ENCODE measurements around the gene MAB21L4. TPM values are rescaled to one million over a fixed set of nuclear protein-coding genes. Genes with fewer than 3 reads are reported as not detected.

The MAB21L4 gene
- total and polyA plus RNA-seq, 2 donors = 1.1 to 4.9 TPM

DNA sequence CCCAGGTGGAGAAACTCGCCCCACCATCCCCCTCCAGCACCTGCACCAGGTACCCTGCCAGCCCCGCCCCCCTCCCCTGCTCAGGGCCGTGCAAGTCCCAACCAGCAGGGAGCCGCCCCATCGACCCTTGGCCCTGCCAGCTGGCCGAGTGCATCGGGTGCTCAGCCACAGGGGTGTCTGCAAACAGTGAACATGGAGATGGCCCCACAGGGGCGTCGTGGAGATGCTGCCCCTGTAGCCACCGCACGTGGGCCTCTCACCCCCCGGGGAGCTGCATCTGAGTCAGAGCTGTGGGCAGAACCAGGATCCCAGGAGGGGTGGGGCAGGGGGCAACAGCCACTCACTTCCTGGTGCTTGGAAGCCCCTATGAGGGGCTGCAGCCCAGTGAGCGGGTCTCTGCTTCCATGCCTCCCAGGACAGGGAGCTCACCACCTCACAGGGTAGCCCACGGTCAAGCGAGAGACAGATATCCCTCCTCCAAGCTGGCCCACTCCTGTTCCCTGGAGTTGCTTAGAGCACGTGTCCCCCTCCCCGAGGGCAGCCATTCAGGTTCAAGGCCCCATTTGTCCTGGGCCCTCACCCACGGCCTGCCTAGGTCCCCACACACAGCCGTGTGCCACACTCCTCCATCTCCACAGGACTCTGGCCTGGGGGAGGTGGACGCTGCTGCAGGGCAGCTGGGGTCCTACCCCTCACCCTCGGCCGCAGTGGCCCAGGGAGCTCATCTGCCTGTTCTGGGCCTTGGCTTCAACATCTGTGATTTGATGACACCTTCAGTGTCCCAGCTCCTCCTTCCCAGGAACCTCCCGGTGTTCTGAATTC, 1.1 kb upstream of the MAB21L4 start:
- Histone ChIP-seq H3K36me3 (ENCODE audit: control insufficient read depth in 2 of 2, insufficient read depth in 2 of 2, low read length in 1 of 2) (no peaks in the 10 kb centered on the region), H3K27me3 (ENCODE audit: control insufficient read depth in 2 of 2, insufficient read depth in 1 of 2, low read length in 1 of 2) (no peaks in the 10 kb centered on the region), H3K4me3 (ENCODE audit: low read length in 2 of 2) (no peak overlapping the region), H3K27ac (ENCODE audit: low read depth in 1 of 2, low read length in 1 of 2) (no peak overlapping the region), H3K4me1 (ENCODE audit: control insufficient read depth in 2 of 2, insufficient read depth in 2 of 2, low read length in 2 of 2) (no peaks in the 10 kb centered on the region), H3K9me3 (ENCODE audit: control insufficient read depth in 2 of 2, insufficient read depth in 1 of 2, low read length in 1 of 2) (no peaks in the 10 kb centered on the region)
- 88% methylated on average over 23 of the region's 23 CpGs for WGBS
- DNase-seq (ENCODE audit: low read depth in 6 of 9, low spot score in 9 of 9) = no peak

DNA sequence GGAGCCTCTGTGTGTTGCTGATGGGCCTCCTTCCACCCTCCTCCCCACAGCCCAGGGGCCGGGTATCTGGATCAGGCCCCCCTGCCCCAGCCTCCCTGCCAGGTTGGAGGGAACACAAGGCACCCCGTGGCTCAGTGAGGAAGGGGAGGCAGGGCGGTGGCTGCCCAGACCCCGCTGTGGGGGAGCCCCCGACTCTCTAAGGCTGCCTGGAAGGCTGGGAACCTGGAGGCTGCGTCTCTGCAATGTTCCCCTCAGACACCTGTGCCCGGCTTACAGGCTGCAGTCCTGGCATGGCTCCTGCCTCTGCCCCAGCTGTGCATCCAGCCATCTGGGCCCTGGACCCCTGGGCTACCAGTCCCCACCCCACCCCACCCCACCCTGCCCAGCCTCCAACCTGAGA, 438 bp upstream of the MAB21L4 start:
- 87% methylated on average over 7 of the region's 7 CpGs for WGBS
- no peaks in the 10 kb centered on the region for H3K36me3 ChIP-seq (ENCODE audit: control insufficient read depth in 2 of 2, insufficient read depth in 2 of 2, low read length in 1 of 2)
- no peak overlapping the region for H3K4me3 ChIP-seq (ENCODE audit: low read length in 2 of 2)
- DNase-seq (ENCODE audit: low read depth in 6 of 9, low spot score in 9 of 9) = no peak
- no peaks in the 10 kb centered on the region for H3K4me1 ChIP-seq (ENCODE audit: control insufficient read depth in 2 of 2, insufficient read depth in 2 of 2, low read length in 2 of 2)
- no peak overlapping the region for H3K27ac ChIP-seq (ENCODE audit: low read depth in 1 of 2, low read length in 1 of 2)
- no peaks in the 10 kb centered on the region for H3K27me3 ChIP-seq (ENCODE audit: control insufficient read depth in 2 of 2, insufficient read depth in 1 of 2, low read length in 1 of 2)
- no peaks in the 10 kb centered on the region for H3K9me3 ChIP-seq (ENCODE audit: control insufficient read depth in 2 of 2, insufficient read depth in 1 of 2, low read length in 1 of 2)

DNA sequence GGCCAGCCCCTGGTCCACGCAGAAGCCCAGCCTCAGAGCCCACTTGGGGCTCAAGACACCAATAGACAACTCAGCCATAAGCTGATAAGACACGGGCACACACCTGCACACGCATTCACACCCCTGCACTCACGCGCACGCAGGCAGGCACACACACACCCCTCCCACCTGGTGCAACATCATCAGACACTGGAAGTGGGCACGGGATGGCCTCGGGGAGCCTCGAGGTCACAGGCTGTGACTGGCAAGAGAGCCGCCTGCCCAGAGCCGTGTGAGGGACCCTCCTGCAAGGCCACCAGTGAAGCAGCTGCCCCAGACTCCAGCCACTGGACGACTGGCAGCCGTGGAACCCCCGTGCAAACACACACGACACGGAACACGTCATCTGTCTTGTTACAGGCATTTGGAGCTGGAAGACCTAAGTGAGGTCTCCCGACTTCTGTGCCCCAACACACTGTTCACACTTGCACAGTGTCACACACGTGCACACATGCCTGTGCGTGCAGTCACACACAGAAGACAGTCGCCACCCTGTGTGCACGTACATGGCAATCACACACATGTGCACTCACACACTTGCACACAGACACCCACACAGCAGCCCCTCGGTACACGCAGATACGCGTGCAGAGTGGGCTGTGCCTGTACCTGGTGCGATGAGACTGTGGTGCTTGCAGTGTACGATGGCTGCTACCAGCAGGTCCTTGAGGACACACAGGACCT, 959 bp downstream of the MAB21L4 start:
- no peak overlapping the region for H3K27ac ChIP-seq (ENCODE audit: low read depth in 1 of 2, low read length in 1 of 2)
- H3K4me3 ChIP-seq (ENCODE audit: low read length in 2 of 2) = no peak overlapping the region
- no peaks in the 10 kb centered on the region for H3K4me1 ChIP-seq (ENCODE audit: control insufficient read depth in 2 of 2, insufficient read depth in 2 of 2, low read length in 2 of 2)
- H3K9me3 ChIP-seq (ENCODE audit: control insufficient read depth in 2 of 2, insufficient read depth in 1 of 2, low read length in 1 of 2) = no peaks in the 10 kb centered on the region
- H3K27me3 ChIP-seq (ENCODE audit: control insufficient read depth in 2 of 2, insufficient read depth in 1 of 2, low read length in 1 of 2) = no peaks in the 10 kb centered on the region
- no peaks in the 10 kb centered on the region for H3K36me3 ChIP-seq (ENCODE audit: control insufficient read depth in 2 of 2, insufficient read depth in 2 of 2, low read length in 1 of 2)
- 90% methylated on average over 28 of the region's 28 CpGs for WGBS
- no peak for DNase-seq (ENCODE audit: low read depth in 6 of 9, low spot score in 9 of 9)

DNA sequence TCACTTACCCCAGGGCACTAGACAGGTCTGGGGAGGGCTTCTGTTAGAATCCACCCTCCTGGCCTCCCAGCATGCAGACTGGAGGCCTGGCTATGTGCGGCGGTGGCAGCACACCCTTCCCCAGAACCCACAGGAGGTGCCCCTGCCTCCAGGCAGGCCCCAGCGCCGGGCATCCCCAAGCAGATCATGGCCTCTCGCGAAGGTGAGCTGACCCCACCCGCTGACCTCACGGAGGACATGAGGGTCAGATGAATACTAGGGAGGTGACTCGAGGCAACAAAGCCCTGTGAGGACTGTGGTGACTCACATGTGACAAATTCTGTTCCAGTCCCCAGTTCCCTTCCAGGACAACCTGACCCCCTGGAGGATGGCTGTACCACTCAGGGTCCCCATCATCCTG, 1.9 kb downstream of the MAB21L4 start:
- no peaks in the 10 kb centered on the region for H3K9me3 ChIP-seq (ENCODE audit: control insufficient read depth in 2 of 2, insufficient read depth in 1 of 2, low read length in 1 of 2)
- H3K4me1 ChIP-seq (ENCODE audit: control insufficient read depth in 2 of 2, insufficient read depth in 2 of 2, low read length in 2 of 2) = no peaks in the 10 kb centered on the region
- H3K36me3 ChIP-seq (ENCODE audit: control insufficient read depth in 2 of 2, insufficient read depth in 2 of 2, low read length in 1 of 2) = no peaks in the 10 kb centered on the region
- DNase-seq (ENCODE audit: low read depth in 6 of 9, low spot score in 9 of 9) = no peak
- H3K27me3 ChIP-seq (ENCODE audit: control insufficient read depth in 2 of 2, insufficient read depth in 1 of 2, low read length in 1 of 2) = no peaks in the 10 kb centered on the region
- 91% methylated on average over 9 of the region's 9 CpGs for WGBS
- H3K4me3 ChIP-seq (ENCODE audit: low read length in 2 of 2) = no peak overlapping the region
- H3K27ac ChIP-seq (ENCODE audit: low read depth in 1 of 2, low read length in 1 of 2) = no peak overlapping the region

DNA sequence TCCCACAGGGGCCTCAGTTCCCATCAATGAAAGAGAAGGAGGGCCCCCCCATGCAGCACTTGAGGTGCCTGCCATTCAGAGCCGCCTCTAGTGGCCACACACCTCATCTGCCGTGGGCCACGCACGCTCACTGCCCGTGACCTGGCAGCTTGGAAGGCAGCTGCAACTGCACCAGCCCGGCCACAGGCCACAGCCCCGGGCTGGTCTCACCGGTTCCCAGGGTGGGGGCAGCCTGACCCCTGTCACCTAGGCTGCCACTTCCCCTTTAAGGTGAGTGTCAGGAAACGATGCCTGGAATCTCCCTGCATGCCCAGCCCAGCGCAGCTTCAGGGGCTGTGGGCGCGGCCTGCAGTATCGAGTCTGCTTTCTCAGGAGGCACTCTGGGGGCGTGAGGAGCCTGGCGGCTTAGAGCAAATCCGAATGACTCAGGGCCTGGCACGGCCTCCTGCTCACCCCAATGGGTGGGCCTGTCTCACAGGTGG, 2.6 kb downstream of the MAB21L4 start:
- no peaks in the 10 kb centered on the region for H3K4me1 ChIP-seq (ENCODE audit: control insufficient read depth in 2 of 2, insufficient read depth in 2 of 2, low read length in 2 of 2)
- H3K36me3 ChIP-seq (ENCODE audit: control insufficient read depth in 2 of 2, insufficient read depth in 2 of 2, low read length in 1 of 2) = no peaks in the 10 kb centered on the region
- 38% methylated on average over 17 of the region's 17 CpGs for WGBS
- H3K4me3 ChIP-seq (ENCODE audit: low read length in 2 of 2) = no peak overlapping the region
- peak in 3 of 9 donors; percentile 11 to 38 (median 16) for DNase-seq (ENCODE audit: low read depth in 6 of 9, low spot score in 9 of 9)
- H3K27me3 ChIP-seq (ENCODE audit: control insufficient read depth in 2 of 2, insufficient read depth in 1 of 2, low read length in 1 of 2) = no peaks in the 10 kb centered on the region
- H3K27ac ChIP-seq (ENCODE audit: low read depth in 1 of 2, low read length in 1 of 2) = no peak overlapping the region
- H3K9me3 ChIP-seq (ENCODE audit: control insufficient read depth in 2 of 2, insufficient read depth in 1 of 2, low read length in 1 of 2) = no peaks in the 10 kb centered on the region

DNA sequence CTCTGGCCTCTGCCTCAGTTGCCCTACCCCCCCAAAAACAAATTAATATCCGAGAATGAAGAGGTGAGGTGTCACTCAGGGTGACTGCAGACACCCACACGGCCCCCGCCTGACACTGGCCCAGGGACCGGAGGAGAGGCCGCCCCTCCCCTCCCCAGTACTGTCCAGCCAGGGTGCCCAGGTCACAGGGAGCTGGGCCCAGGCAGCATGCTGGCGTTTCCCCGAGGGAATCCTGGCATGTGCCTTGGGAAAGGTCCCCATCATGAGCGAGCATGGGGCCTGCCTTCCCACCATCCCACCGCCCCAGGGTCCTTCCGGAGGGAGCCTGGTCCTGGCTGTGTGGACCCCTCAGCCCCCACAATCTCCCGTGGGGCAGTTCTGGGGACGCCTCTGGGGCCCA, 3.0 kb downstream of the MAB21L4 start:
- H3K27ac ChIP-seq (ENCODE audit: low read depth in 1 of 2, low read length in 1 of 2) = no peak overlapping the region
- H3K36me3 ChIP-seq (ENCODE audit: control insufficient read depth in 2 of 2, insufficient read depth in 2 of 2, low read length in 1 of 2) = no peaks in the 10 kb centered on the region
- no peak overlapping the region for H3K4me3 ChIP-seq (ENCODE audit: low read length in 2 of 2)
- H3K27me3 ChIP-seq (ENCODE audit: control insufficient read depth in 2 of 2, insufficient read depth in 1 of 2, low read length in 1 of 2) = no peaks in the 10 kb centered on the region
- no peak for DNase-seq (ENCODE audit: low read depth in 6 of 9, low spot score in 9 of 9)
- WGBS = 93% methylated on average over 12 of the region's 12 CpGs
- no peaks in the 10 kb centered on the region for H3K9me3 ChIP-seq (ENCODE audit: control insufficient read depth in 2 of 2, insufficient read depth in 1 of 2, low read length in 1 of 2)
- no peaks in the 10 kb centered on the region for H3K4me1 ChIP-seq (ENCODE audit: control insufficient read depth in 2 of 2, insufficient read depth in 2 of 2, low read length in 2 of 2)

DNA sequence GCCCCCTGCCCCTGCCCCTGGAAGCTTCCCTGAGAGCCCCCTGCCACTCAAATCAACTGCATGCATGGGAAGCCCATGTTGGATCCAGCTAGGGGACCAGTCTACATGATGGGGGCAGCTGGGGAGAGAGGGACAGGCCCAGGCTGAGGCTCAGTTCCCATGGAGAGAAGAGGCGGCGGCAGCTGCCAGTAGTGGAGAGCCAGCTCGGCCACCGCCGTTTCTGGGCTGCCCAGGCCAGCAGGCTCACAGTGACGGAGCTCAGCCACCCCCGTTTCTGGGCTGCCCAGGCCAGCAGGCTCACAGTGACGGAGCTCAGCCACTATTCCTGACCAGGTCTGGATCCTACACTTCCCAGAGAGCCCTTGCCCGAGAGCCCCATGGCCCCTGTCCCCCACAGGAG, 3.6 kb downstream of the MAB21L4 start:
- 93% methylated on average over 9 of the region's 9 CpGs for WGBS
- Histone ChIP-seq H3K4me3 (ENCODE audit: low read length in 2 of 2) (no peak overlapping the region), H3K36me3 (ENCODE audit: control insufficient read depth in 2 of 2, insufficient read depth in 2 of 2, low read length in 1 of 2) (no peaks in the 10 kb centered on the region), H3K27me3 (ENCODE audit: control insufficient read depth in 2 of 2, insufficient read depth in 1 of 2, low read length in 1 of 2) (no peaks in the 10 kb centered on the region), H3K9me3 (ENCODE audit: control insufficient read depth in 2 of 2, insufficient read depth in 1 of 2, low read length in 1 of 2) (no peaks in the 10 kb centered on the region), H3K4me1 (ENCODE audit: control insufficient read depth in 2 of 2, insufficient read depth in 2 of 2, low read length in 2 of 2) (no peaks in the 10 kb centered on the region), H3K27ac (ENCODE audit: low read depth in 1 of 2, low read length in 1 of 2) (no peak overlapping the region)
- DNase-seq (ENCODE audit: low read depth in 6 of 9, low spot score in 9 of 9) = no peak

DNA sequence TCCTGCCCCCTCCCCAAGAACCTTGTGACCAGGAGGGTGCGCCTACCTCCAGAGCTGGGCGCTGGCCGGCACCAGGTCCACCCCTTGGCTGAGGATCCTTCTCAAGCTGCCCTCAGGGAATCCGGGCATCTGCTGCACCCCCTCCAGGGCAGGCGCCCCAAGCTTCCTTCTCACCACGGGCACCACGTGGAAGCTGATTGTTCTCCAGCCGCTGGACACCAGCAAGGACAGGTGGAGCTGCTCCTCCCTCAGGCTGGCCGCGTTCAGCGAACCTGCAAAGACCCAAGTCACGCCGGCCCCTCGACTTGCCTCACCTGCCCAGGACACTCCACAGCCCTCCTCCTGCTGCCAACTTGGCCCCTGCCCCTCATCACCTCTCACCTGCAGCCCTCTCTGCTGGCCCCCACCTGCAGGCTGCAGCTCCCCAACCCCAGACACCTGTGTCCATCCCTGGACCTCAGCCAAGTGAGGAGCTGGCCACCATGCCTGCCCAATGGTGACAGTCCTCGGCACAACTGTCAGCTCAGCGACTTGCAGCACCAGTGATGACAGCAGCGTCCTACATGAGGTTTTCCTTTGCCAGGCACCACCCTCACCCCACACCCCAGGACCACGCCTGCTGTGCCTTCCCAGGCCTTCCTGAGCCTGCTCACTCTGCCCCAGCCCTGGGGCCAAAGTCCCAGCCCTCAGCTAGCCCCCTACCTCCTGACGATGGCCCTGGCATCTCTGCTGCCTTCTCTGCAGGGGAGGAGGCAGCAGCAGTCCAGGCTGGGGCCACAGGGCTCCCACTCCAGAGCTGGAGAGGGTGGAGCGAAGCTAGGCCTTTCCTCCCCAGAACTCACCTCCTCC, 4.2 kb downstream of the MAB21L4 start:
- H3K27me3 ChIP-seq (ENCODE audit: control insufficient read depth in 2 of 2, insufficient read depth in 1 of 2, low read length in 1 of 2) = no peaks in the 10 kb centered on the region
- no peaks in the 10 kb centered on the region for H3K9me3 ChIP-seq (ENCODE audit: control insufficient read depth in 2 of 2, insufficient read depth in 1 of 2, low read length in 1 of 2)
- 91% methylated on average over 20 of the region's 20 CpGs for WGBS
- no peaks in the 10 kb centered on the region for H3K36me3 ChIP-seq (ENCODE audit: control insufficient read depth in 2 of 2, insufficient read depth in 2 of 2, low read length in 1 of 2)
- H3K27ac ChIP-seq (ENCODE audit: low read depth in 1 of 2, low read length in 1 of 2) = no peak overlapping the region
- H3K4me1 ChIP-seq (ENCODE audit: control insufficient read depth in 2 of 2, insufficient read depth in 2 of 2, low read length in 2 of 2) = no peaks in the 10 kb centered on the region
- no peak overlapping the region for H3K4me3 ChIP-seq (ENCODE audit: low read length in 2 of 2)
- no peak for DNase-seq (ENCODE audit: low read depth in 6 of 9, low spot score in 9 of 9)

DNA sequence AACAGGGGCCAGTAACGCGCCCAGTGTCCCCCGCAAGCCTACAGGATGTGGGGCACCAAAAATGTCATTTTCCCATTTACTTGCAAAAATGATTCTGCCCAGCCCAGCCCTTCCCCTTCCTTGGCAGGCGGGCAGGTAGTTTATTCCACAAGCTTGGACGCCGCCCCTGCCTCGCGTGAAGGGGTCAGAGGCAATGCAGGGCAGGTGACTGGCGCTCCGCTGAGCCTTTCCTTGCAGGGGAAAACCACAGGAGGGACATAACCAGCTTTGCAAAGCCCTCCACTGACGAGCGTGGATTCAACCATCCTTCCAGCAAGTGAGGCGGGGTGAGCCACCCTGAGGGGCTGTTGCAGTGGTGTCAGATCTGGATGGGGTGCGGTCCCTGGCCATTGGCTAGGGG, 5.3 kb downstream of the MAB21L4 start:
- no peaks in the 10 kb centered on the region for H3K27me3 ChIP-seq (ENCODE audit: control insufficient read depth in 2 of 2, insufficient read depth in 1 of 2, low read length in 1 of 2)
- no peak for DNase-seq (ENCODE audit: low read depth in 6 of 9, low spot score in 9 of 9)
- H3K4me3 ChIP-seq (ENCODE audit: low read length in 2 of 2) = no peak overlapping the region
- H3K36me3 ChIP-seq (ENCODE audit: control insufficient read depth in 2 of 2, insufficient read depth in 2 of 2, low read length in 1 of 2) = no peaks in the 10 kb centered on the region
- no peaks in the 10 kb centered on the region for H3K4me1 ChIP-seq (ENCODE audit: control insufficient read depth in 2 of 2, insufficient read depth in 2 of 2, low read length in 2 of 2)
- H3K9me3 ChIP-seq (ENCODE audit: control insufficient read depth in 2 of 2, insufficient read depth in 1 of 2, low read length in 1 of 2) = no peaks in the 10 kb centered on the region
- WGBS = 88% methylated on average over 14 of the region's 14 CpGs
- H3K27ac ChIP-seq (ENCODE audit: low read depth in 1 of 2, low read length in 1 of 2) = no peak overlapping the region

Data from thymus (tissue), 11 donors.